Activated CD4-positive, alpha-beta T cell treated with anti-CD3 and anti-CD28 coated beads, Interleukin-2, amount 50 U/mL, for 1 hour (primary cell): ENCODE results near the gene PPP1R12B.
"Not testable (repeated sequence)": the region's sequence is repeated elsewhere in the genome, so short reads cannot be mapped to it uniquely, and the experiment has no call there.

ENCODE experiments used
- DNase-seq: peaks from one replicate; pipeline ENCODE4 v3.0.0-alpha.2; 2020

PPP1R12B gene

GRCh38 chr1:202619505-202619904 lies 271.0 kb downstream of the PPP1R12B start:
- no peak for DNase-seq

GRCh38 chr1:202620036-202620435 lies 271.5 kb downstream of the PPP1R12B start:
- DNase-seq: not testable (repeated sequence)

- DNase-seq: no peak
These were observed 272.9 kb downstream of the PPP1R12B start for GRCh38 chr1:202621446-202621845.

- no peak for DNase-seq
These were observed 273.9 kb downstream of the PPP1R12B start for GRCh38 chr1:202622388-202622787.

- DNase-seq: no peak
These were observed 274.6 kb downstream of the PPP1R12B start for GRCh38 chr1:202623075-202623474.

- not testable (repeated sequence) for DNase-seq
These were observed 275.0 kb downstream of the PPP1R12B start for GRCh38 chr1:202623476-202623875.

- DNase-seq: no peak
These were observed 275.7 kb downstream of the PPP1R12B start for GRCh38 chr1:202624088-202624780.

GRCh38 chr1:202624781-202625108 lies 276.2 kb downstream of the PPP1R12B start:
- no peak for DNase-seq

GRCh38 chr1:202625416-202626360 lies 277.2 kb downstream of the PPP1R12B start:
- peak; percentile 51 for DNase-seq

GRCh38 chr1:202627036-202627435 lies 278.5 kb downstream of the PPP1R12B start:
- DNase-seq: not testable (repeated sequence)

GRCh38 chr1:202627841-202628565 lies 279.5 kb downstream of the PPP1R12B start:
- no peak for DNase-seq

GRCh38 chr1:202628646-202629215 lies 280.2 kb downstream of the PPP1R12B start:
- no peak for DNase-seq

- not testable (repeated sequence) for DNase-seq
These were observed 280.8 kb downstream of the PPP1R12B start for GRCh38 chr1:202629257-202629811.

- DNase-seq: not testable (repeated sequence)
These were observed 281.6 kb downstream of the PPP1R12B start for GRCh38 chr1:202630096-202630495.

GRCh38 chr1:202630541-202630940 lies 282.0 kb downstream of the PPP1R12B start:
- no peak for DNase-seq

- DNase-seq: no peak
These were observed 282.8 kb downstream of the PPP1R12B start for GRCh38 chr1:202631076-202631923.

GRCh38 chr1:202632241-202632640 lies 283.7 kb downstream of the PPP1R12B start:
- no peak for DNase-seq

GRCh38 chr1:202636171-202636570 lies 287.7 kb downstream of the PPP1R12B start:
- not testable (repeated sequence) for DNase-seq

- not testable (repeated sequence) for DNase-seq
These were observed 289.0 kb downstream of the PPP1R12B start for GRCh38 chr1:202637321-202638018.

GRCh38 chr1:202638019-202638700 lies 289.7 kb downstream of the PPP1R12B start:
- no peak for DNase-seq
